H1 (cell line): Measurements from ENCODE around the gene SHANK1.

Experiments used
- BCL11A ChIP-seq, 2 experiments: IDR thresholded peaks; one replicate each; pipeline ENCODE4 v1.6.1; 2011; ENCODE audit warnings: low read depth in 2 of 2, low read length in 2 of 2, mild to moderate bottlenecking in 2 of 2
- CBX5 ChIP-seq: fragments of 300-800, 300-1000 bp; sonication (generic); IDR thresholded peaks from 2 replicates; pipeline ENCODE4 v1.7.1; 2016; ENCODE audit warnings: antibody characterized with exemption, low read length, low read depth
- POLR2A ChIP-seq, 2 experiments: IDR thresholded peaks; 1 replicate in 1 of 2; 2 replicates in 1 of 2; pipeline ENCODE4 v1.6.1; 2011; ENCODE audit warnings: low read depth in 2 of 2, low read length in 2 of 2, mild to moderate bottlenecking in 2 of 2; ENCODE audit errors: control extremely low read depth in 1 of 2
- POLR2AphosphoS5 ChIP-seq: IDR thresholded peaks from 2 replicates; pipeline ENCODE4 v1.6.1; 2011; ENCODE audit warnings: low read depth, low read length
- RFX5 ChIP-seq: IDR thresholded peaks from 2 replicates; pipeline ENCODE4 v1.6.1; 2011; ENCODE audit warnings: low read depth, low read length, improper control_type of control experiment, borderline replicate concordance
- TAF7 ChIP-seq: optimal IDR thresholded peaks from 2 replicates; pipeline ENCODE3; 2011; ENCODE audit warnings: low read depth, mild to moderate bottlenecking, inconsistent platforms, low read length, moderate library complexity, borderline replicate concordance
- TF ChIP-seq, protein P1 (sequence below), 3 experiments: IDR thresholded peaks; 1 replicate in 2 of 3; 2 replicates in 1 of 3; pipeline versions ENCODE4 v1.5.1 to v1.6.1; 2011; ENCODE audit warnings: low read length in 3 of 3, mild to moderate bottlenecking in 3 of 3, inconsistent platforms in 2 of 3, low read depth in 1 of 3, moderate library complexity in 1 of 3; ENCODE audit not compliant: insufficient read depth in 1 of 3; ENCODE audit errors: control extremely low read depth in 1 of 3
- TF ChIP-seq, protein P2 (sequence below): IDR thresholded peaks from 2 replicates; pipeline ENCODE4 v1.6.1; 2012; ENCODE audit warnings: low read length, inconsistent platforms
- TF ChIP-seq, protein P3 (sequence below): IDR thresholded peaks from 2 replicates; pipeline ENCODE4 v1.6.1; 2011; ENCODE audit warnings: low read length, improper control_type of control experiment

DNA sequence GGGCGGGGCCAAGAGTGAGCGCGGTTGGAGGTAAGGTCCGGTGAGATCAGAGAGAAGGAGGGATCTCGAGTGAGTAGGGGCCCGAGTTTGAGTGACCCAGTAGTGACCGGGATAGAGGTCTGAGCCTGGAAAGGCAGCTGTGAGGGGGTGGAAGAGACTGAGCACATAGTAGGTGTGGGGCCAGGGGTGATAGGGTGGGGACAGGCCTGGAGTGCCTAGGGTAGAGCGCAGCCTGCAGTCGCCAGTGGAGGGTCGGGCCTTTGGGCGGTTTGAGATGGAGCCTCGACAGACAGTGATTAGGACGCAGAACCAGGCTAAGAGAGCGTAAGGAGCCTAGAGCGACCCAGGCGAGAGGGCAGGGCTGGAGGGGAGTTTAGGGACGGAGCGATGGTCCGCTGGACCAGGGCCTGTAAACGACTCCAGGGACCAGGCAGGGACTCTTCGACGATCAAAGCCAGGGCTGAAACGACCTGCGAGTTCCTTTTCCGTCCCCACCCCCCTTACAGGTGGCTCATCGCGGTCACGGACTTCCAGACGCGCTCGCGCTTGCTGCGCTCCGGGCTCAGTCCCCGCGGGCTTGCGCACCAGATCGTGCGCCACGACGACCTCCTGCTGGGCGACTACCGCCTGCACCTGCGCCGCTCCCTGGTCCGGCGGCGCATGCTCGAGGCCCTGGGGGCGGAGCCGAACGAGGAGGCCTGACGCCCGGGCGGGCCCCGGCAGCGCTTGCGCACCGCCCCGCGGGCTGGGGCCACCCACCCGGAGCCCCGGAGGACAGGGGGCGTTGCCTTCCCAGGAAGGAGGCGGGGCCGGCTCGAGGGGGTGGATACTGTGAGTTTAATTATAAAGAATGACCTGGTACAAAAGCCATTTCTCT is 60.9 kb downstream of the SHANK1 start:
- peak; percentile 15 to 79; a peak in 2 of 3 replicates for TF ChIP-seq POLR2A (IDR thresholded peaks at IDR 0.05; ENCODE audit: control extremely low read depth in 1 of 2, low read depth in 2 of 2, low read length in 2 of 2)
- TF ChIP-seq, protein P1, sequence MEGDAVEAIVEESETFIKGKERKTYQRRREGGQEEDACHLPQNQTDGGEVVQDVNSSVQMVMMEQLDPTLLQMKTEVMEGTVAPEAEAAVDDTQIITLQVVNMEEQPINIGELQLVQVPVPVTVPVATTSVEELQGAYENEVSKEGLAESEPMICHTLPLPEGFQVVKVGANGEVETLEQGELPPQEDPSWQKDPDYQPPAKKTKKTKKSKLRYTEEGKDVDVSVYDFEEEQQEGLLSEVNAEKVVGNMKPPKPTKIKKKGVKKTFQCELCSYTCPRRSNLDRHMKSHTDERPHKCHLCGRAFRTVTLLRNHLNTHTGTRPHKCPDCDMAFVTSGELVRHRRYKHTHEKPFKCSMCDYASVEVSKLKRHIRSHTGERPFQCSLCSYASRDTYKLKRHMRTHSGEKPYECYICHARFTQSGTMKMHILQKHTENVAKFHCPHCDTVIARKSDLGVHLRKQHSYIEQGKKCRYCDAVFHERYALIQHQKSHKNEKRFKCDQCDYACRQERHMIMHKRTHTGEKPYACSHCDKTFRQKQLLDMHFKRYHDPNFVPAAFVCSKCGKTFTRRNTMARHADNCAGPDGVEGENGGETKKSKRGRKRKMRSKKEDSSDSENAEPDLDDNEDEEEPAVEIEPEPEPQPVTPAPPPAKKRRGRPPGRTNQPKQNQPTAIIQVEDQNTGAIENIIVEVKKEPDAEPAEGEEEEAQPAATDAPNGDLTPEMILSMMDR (IDR thresholded peaks at IDR 0.05; ENCODE audit: control extremely low read depth in 1 of 3, insufficient read depth in 1 of 3, low read depth in 1 of 3, low read length in 3 of 3) = no peak
- TF ChIP-seq, protein P2, sequence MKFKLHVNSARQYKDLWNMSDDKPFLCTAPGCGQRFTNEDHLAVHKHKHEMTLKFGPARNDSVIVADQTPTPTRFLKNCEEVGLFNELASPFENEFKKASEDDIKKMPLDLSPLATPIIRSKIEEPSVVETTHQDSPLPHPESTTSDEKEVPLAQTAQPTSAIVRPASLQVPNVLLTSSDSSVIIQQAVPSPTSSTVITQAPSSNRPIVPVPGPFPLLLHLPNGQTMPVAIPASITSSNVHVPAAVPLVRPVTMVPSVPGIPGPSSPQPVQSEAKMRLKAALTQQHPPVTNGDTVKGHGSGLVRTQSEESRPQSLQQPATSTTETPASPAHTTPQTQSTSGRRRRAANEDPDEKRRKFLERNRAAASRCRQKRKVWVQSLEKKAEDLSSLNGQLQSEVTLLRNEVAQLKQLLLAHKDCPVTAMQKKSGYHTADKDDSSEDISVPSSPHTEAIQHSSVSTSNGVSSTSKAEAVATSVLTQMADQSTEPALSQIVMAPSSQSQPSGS = 0 out of 2 replicates have a peak, but pooled peaks have one; percentile 32
- no peak for TF ChIP-seq CBX5
- no peak for TF ChIP-seq RFX5
- no peak for TF ChIP-seq BCL11A (IDR thresholded peaks at IDR 0.05; ENCODE audit: low read depth in 2 of 2, low read length in 2 of 2)
- TF ChIP-seq, protein P3, sequence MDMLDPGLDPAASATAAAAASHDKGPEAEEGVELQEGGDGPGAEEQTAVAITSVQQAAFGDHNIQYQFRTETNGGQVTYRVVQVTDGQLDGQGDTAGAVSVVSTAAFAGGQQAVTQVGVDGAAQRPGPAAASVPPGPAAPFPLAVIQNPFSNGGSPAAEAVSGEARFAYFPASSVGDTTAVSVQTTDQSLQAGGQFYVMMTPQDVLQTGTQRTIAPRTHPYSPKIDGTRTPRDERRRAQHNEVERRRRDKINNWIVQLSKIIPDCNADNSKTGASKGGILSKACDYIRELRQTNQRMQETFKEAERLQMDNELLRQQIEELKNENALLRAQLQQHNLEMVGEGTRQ = no peak
- TF ChIP-seq POLR2AphosphoS5 = no peak; the same call in 1 of the 2 replicates
- no peak for TF ChIP-seq TAF7
